ENCODE results near the gene DNAJC1.

The DNAJC1 gene

GRCh38 chr10:21726601-21727225 is 276.8 kb downstream of the DNAJC1 start:
- Histone ChIP-seq H3K4me3 (ENCODE audit: insufficient read depth, low read length, poor library complexity, severe bottlenecking) (no peak overlapping the region), H3K9me3 (ENCODE audit: insufficient read depth, low read length) (no peaks in the 10 kb centered on the region), H3K79me2 (ENCODE audit: insufficient read depth, low read length) (no peaks in the 10 kb centered on the region), H3K27me3 (ENCODE audit: low read length) (no peaks in the 10 kb centered on the region), H4K20me1 (ENCODE audit: low read depth, low read length) (0 out of 2 replicates have a peak, but pooled peaks cover 12% of the 10 kb centered on the region), H2AFZ (ENCODE audit: low read depth, low read length, severe bottlenecking) (no peak overlapping the region), H3K27ac (ENCODE audit: low read depth, low read length) (no peak overlapping the region), H3K4me2 (ENCODE audit: low read depth, low read length, poor library complexity, severe bottlenecking) (no peak overlapping the region), H3K9me2 (replicated peaks; ENCODE audit: insufficient read depth, low read length) (no peaks in the 10 kb centered on the region), H3K9ac (ENCODE audit: low read length) (no peak overlapping the region), H3F3A (ENCODE audit: insufficient read depth) (peaks cover 27% of the 10 kb centered on the region; the same call in 1 of the 2 replicates), H3K36me3 (ENCODE audit: low read length) (peaks cover 19% of the 10 kb centered on the region)
- TF ChIP-seq CTCF (IDR thresholded peaks at IDR 0.05; ENCODE audit: insufficient read depth, low read length, poor library complexity, severe bottlenecking) (no peak), EZH2phosphoT487 (conservative IDR thresholded peaks at IDR 0.05; ENCODE audit: low read length) (no peak)

- Histone ChIP-seq H3K9me2 (replicated peaks; ENCODE audit: insufficient read depth, low read length) (no peaks in the 10 kb centered on the region), H3K27ac (ENCODE audit: low read depth, low read length) (no peak overlapping the region; the same call in 1 of the 2 replicates), H3K4me3 (ENCODE audit: insufficient read depth, low read length, poor library complexity, severe bottlenecking) (no peak overlapping the region), H3K4me2 (ENCODE audit: low read depth, low read length, poor library complexity, severe bottlenecking) (peak overlapping the region; percentile 26), H4K20me1 (ENCODE audit: low read depth, low read length) (peaks cover 19% of the 10 kb centered on the region; the same call in 1 of the 2 replicates), H3K9ac (ENCODE audit: low read length) (no peak overlapping the region), H2AFZ (ENCODE audit: low read depth, low read length, severe bottlenecking) (no peak overlapping the region), H3K27me3 (ENCODE audit: low read length) (no peaks in the 10 kb centered on the region), H3K36me3 (ENCODE audit: low read length) (peaks cover 20% of the 10 kb centered on the region), H3K9me3 (ENCODE audit: insufficient read depth, low read length) (no peaks in the 10 kb centered on the region), H3K79me2 (ENCODE audit: insufficient read depth, low read length) (no peaks in the 10 kb centered on the region), H3F3A (ENCODE audit: insufficient read depth) (peaks cover 14% of the 10 kb centered on the region; the same call in 1 of the 2 replicates)
- no peak for TF ChIP-seq EZH2phosphoT487 (conservative IDR thresholded peaks at IDR 0.05; ENCODE audit: low read length)
Measured at GRCh38 chr10:21724687-21725367, 278.7 kb downstream of the DNAJC1 start.

- Histone ChIP-seq H3K79me2 (ENCODE audit: insufficient read depth, low read length) (no peaks in the 10 kb centered on the region), H3K9me3 (ENCODE audit: insufficient read depth, low read length) (no peaks in the 10 kb centered on the region), H3K4me3 (ENCODE audit: insufficient read depth, low read length, poor library complexity, severe bottlenecking) (no peak overlapping the region), H3K27me3 (ENCODE audit: low read length) (no peaks in the 10 kb centered on the region), H3K4me2 (ENCODE audit: low read depth, low read length, poor library complexity, severe bottlenecking) (peak overlapping the region; percentile 26), H3K9ac (ENCODE audit: low read length) (no peak overlapping the region), H3K27ac (ENCODE audit: low read depth, low read length) (no peak overlapping the region), H3F3A (ENCODE audit: insufficient read depth) (peaks cover 12% of the 10 kb centered on the region; the same call in 1 of the 2 replicates), H4K20me1 (ENCODE audit: low read depth, low read length) (peaks cover 22% of the 10 kb centered on the region; the same call in 1 of the 2 replicates), H3K9me2 (replicated peaks; ENCODE audit: insufficient read depth, low read length) (no peaks in the 10 kb centered on the region), H3K36me3 (ENCODE audit: low read length) (peaks cover 20% of the 10 kb centered on the region), H2AFZ (ENCODE audit: low read depth, low read length, severe bottlenecking) (no peak overlapping the region)
- TF ChIP-seq CTCF (IDR thresholded peaks at IDR 0.05; ENCODE audit: insufficient read depth, low read length, poor library complexity, severe bottlenecking) (no peak), EZH2phosphoT487 (conservative IDR thresholded peaks at IDR 0.05; ENCODE audit: low read length) (no peak)
Measured at GRCh38 chr10:21724020-21724589, 279.4 kb downstream of the DNAJC1 start.
